NCI-H2196 treated with DMSO at 0.1 percent for 48 hours (cell line): ENCODE measurements around the gene CHD6.

Experiments used
- DNase-seq: peaks from one replicate; lab custom pipeline; 2025; ENCODE audit not compliant: unreplicated experiment; lab: John Stamatoyannopoulos, UW

The CHD6 gene

DNA sequence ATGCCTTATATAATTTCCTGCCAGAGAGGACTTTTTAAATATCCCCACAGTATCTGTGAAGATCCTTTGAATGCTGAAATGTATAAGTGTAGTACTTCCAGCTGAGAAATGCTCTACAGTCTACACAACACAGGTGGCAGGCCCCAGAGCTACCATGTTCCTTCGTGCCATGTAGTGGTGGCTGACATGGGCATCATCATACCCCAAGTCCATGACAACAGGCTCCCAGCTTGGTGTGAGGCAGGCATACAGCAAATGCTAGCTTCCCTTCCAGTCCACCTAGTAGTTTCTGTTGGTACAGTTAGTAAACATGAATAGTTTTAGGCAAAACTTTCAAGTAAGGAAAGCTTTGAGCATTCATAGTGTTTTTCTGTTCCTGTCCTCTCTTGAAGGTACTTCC is 190.3 kb downstream of the CHD6 start:
- no peak for DNase-seq

GRCh38 chr20:41426976-41427375 is 191.2 kb downstream of the CHD6 start:
- DNase-seq, result no peak

DNA sequence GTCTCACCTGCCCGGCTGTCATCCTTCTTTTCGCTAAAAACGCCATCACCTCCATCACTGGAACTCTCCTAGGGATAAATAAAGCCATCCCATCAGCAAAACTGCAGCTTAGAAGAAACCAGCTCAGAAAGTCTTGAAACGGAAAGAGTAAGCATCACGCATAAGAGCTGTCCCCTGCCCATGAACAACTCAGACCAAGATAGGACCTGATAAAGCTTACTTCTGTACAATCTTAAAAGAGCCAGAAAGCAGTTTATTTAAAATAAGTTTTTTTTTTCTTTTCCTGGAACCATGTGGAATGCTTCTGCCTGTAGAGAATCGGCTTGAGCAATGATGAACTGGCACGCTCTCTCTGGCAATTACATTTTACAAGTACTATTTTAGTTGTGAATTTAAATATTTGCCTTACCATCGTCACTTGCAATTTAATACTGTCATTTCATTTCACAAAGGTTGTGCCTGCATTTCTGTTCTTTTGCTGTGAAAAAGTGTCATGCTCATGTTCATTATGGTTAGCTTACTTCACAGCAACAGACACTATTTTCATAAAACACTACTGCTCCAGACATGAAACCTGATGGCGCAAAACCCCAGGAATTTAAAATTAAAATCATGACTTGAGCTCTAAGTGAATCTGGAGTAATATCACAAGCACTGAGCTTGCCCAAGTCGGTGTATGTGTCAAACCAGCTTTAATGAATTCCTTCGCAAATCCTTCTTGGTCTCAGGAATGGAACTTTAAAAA is 191.9 kb downstream of the CHD6 start:
- DNase-seq, result no peak

DNA sequence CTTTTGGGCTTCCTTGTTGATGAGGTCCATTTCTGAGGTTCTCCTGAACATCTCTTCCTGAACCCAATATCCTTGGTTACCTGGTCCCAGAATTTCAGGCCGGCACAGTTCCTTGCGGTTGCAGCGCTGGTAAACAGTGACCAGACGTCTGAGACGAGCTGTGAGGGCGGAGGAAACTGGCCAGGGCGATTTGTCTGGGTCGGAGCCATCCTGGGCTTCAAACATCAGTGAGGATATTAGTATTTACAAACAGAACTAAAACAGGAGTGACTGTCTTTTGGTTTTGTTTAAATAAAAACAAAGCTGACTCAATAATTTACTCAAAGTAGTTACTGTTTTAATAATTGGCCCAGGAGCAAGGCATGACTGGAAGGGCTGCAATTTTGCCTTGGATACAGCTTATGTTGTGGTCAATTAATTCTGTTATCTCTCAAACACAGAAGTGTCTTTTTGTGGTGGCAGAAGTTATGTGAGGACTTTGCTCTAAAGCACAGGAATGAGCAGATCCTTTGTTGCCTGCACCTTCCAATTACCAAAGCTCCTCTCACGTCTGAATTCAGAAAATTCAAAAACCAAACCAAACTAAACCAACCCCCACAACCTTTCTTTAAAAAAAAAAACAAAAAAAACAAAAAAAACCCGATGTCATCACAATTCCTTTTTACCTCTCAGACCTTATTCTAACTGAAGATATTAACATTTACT is 192.8 kb downstream of the CHD6 start:
- no peak for DNase-seq

GRCh38 chr20:41424546-41424945 is 193.6 kb downstream of the CHD6 start:
- DNase-seq, result no peak

DNA sequence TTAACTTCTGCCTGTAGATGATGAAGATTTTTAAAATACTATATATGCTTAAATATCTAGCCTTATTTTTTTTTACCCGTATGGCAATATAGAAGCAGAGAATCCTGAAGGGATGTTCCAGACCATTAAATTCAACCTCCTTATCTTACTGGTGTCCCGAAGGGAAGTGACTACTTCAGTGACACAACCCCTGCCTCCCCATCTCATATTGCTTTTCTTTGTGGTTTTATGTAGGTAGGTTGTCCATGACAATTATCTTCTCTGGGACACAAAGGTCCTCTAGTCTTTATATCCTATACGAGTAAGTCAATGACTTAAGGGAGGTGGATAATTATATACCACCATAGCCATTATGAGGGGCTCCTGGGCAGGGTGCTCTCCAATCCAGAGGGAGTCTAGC is 194.2 kb downstream of the CHD6 start:
- DNase-seq, result no peak

DNA sequence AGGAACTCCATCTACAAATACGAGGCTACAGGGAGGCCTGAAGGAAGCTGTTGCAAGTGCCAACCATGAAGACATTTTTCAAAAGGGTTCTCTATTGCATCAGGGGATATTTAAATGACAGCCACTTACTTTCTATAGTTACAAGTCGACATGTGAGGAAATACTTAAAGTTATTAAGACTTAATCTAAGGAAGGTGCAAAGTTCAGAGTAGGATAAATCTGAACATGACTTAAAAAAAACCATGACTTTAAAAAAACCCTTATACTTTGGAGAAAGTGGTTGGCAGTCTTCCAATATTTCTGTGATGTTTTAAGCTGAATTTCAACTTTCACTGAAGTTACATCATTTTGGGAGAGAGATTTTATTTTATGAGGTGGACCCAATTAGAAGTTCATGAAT is 195.2 kb downstream of the CHD6 start:
- DNase-seq, result no peak

DNA sequence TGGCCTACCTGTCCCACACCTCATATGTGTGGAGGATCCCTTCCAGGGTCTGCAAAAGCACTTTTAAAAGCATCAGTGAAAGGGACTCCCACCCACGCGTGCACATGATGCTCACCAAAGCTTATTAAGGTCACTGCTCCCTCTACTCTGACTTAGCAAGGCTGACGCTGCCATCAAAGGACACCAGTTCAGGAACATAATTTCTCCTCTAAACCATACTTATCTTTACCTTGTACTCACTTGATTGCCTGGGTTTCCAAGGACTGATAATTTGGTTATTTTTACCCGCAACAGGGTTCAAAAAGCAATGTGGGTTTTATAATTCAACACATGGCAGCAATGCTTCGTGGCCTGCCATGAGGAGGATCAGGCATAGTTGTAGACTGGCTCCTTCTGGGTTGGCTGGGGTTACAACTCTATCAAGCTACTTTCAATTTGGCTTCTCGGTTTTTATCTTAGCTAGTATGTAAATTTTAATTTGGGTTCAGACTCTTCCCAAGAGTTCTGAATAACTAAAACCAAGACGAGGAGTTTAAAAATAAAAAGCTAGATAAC is 199.4 kb downstream of the CHD6 start:
- no peak for DNase-seq

- DNase-seq, result no peak
Observed at GRCh38 chr20:41418031-41418430, 200.1 kb downstream of the CHD6 start.

DNA sequence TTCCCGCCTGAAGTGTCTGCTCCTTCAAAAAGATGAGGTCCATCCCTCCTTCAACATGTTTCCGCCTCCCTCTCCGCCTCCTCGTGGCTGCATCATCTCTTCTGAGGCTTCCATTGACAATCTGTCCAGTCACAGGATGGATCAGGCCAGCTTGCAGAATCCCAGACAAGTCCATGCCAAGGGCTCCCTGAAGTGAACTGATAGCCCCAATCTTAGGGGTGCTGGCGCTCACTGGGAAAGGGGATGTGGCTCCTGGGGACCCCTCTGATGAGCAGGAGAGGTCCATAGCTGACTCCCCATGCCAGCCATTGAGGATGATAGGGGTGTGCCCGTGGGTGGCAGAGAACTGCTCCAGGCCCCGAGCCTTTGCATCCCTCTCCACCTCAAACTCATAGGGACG is 203.0 kb downstream of the CHD6 start:
- no peak for DNase-seq

DNA sequence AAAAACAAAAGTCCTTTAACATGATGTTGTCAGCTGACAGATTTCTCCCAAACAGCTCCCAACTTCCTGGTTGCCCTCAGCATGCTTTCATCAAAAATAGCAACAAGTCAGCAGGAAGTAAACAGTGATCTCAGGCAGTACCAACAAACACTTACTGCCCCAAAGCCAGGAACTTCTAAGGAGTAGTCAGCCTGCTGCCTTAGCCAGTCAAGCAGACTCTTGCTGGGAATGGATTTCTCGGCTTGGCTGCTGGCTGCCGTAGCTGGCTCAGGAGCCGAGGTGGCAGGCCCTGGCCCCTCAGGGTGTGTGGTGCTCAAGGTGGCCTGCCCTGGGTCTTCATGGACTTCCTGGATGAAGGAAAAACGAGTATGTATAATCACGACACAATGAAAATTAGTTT is 205.0 kb downstream of the CHD6 start:
- DNase-seq, result no peak

DNA sequence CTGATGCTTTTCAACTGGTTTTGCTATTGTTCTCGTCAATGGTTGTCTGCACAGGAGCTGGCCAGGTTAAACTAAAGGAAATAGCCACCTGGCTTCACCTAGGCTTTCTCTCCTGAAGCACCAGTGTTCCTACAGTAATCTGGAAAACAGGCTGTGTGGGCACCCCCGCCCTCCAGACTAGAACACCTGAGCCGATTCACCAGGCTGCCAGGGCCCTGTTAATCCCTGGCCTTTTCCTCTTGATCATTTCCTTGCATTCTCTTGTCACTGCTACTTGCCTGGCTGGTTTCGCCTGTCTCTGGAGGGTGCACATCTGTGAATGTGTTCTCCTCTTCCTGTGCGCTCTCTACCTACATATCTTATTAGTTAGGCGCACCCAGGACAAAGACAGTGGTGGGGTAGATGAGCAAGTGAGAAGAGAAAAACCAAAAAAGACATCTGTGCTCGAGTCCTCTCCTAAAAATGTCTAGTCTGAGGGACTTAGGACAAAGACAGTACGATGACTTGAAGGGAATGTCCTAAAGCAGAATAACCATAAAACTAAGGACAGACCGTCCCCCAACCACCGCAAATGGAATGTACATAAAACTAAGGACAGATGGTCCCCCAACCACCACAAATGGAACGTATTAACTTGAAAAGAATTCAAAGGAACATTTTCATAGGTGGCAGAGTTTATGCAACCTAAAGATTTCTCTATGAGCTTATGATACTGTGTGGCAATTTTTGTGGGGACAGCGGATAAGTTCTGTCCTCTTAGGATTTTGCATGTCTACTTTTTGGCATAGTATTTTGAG is 205.7 kb downstream of the CHD6 start:
- no peak for DNase-seq

GRCh38 chr20:41411391-41411847 is 206.8 kb downstream of the CHD6 start:
- DNase-seq, result no peak

GRCh38 chr20:41408986-41409385 is 209.2 kb downstream of the CHD6 start:
- no peak for DNase-seq

GRCh38 chr20:41408156-41408794 is 209.9 kb downstream of the CHD6 start:
- DNase-seq, result no peak

DNA sequence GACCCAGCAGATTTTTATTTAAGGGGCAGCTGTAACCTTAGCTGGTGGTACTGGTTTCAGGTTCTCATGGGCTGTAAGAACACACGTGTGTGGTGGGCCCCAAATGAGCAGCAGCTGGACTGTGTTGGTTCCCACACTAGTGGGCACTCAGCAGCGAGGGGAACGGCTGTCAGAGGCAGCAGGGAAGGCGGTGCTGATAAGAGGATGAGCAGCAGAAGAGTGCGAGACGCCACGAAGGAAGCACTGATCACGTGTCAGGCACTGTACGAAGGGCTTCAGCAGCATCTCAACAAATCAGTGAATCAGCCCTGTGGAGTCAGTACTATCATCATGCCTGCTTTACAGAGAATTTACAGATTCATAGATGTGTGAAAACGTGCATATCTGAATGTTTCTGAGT is 210.6 kb downstream of the CHD6 start:
- no peak for DNase-seq

DNA sequence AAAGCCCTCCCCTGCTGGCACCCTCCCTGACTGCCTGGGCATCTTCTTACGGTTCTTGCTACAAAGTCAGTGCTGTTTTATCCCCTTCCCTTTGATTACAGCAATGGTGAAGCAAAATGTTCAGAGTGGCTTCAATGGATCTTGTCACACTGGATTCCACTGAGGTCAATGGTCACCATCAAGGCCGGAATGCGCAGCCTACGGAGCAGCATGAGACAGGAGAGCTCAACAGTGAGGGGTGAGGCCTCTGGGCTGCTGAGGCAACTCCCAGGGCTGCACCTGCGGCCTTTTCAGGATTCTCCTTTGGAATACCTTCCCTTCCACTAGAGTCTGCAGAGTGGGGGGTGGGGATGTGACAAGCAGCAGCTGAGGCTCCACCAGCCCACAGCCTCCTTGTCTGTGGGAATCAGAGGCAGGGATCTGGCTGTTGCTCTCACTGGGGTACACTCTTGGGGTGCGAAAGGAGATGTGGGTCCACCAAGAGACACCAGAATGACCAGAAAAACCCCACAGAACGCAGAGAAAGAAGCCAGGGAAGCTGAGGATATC is 211.2 kb downstream of the CHD6 start:
- no peak for DNase-seq

- DNase-seq, result no peak
Observed at GRCh38 chr20:41406353-41406752, 211.8 kb downstream of the CHD6 start.

DNA sequence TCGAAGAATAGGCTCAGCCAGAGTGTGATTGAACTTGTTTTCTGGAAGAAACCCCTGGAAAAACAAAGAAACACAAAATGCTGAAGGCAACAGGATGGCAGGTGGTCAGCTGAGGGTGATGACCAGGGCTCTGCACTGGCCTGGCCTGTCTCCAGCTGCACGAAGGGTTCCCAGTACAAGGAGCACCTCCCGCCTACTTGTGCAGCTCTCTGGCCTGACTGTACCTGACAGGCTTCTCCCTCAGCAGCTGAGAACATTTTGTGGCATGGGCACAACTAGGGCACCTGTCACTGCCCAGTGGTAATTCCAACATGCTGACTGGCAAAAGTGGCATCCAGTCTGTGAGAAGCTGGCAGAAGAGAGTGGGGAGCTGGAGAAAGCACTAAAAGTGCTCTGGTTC is 212.7 kb downstream of the CHD6 start:
- DNase-seq, result no peak

DNA sequence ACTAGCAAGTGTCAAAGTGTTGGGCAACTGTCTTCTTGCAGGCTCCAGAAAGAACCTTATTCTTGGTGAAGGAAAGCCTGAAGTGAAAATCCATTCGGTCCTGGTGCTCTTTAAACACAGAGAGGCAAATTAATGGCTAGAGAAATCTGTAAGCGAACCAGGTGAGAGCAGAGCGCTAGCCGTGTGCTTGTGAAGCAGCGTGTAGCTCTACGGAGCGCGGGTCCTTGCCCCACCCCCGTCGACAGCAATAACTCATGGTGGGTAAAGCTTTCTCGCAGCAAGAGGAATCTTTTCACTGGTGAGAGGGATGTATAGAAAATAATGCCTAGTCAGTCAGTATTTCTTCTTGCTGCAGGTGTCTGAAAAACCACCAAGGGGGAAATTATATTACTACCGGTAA is 214.6 kb downstream of the CHD6 start:
- no peak for DNase-seq

DNA sequence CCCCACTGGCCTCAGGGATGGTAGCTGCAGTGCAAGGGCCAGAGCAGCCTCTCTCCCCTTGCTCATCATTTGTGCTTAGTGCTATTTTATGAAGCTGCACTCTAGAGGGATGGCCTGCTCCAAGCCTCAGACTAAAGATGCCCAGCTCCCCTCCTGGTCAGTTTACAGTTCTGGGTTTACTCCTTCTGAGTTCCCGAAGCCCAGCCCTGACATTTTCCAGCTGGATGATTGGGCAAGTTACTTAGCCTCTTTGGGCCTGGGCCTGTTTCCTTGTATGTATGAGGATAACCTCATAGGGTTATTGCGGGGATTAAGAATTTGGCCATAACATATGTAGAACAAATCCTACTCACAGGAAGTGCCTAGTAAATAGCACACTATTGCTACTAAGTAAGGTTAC is 219.8 kb downstream of the CHD6 start:
- DNase-seq, result no peak
